IMR-90 (cell line): ENCODE results near the gene CTSH. TPM values are rescaled to one million over a fixed set of nuclear protein-coding genes. Genes with fewer than 3 reads are reported as not detected.
A peak's percentile ranks its signal among the peaks of the same experiment; 100 is the strongest.

Source experiments
- ATAC-seq: fragments of 200-7000 bp; cut with Tn5 transposase; 2 replicates; pipeline ENCODE4 v1.9.1; 2020; ENCODE audit warnings: low read depth, mild to moderate bottlenecking, moderate library complexity
- BruUV-seq: library from RNA; stranded (reverse); fragments of 400-500 nt; replicated peaks from 2 replicates; lab custom pipeline; 2021; lab: Mats Ljungman, UMichigan
- CTCF ChIA-PET: fragments of 300-600 bp; formaldehyde crosslinking; extraction: SDS; loops from one replicate; lab custom pipeline; 2021; ENCODE audit warnings: antibody characterized with exemption; lab: Yijun Ruan, JAX
- POLR2A ChIA-PET: fragments of 300-600 bp; sonication (Branson Sonifier 250); formaldehyde crosslinking; loops from one replicate; lab custom pipeline; 2022; ENCODE audit warnings: antibody characterized with exemption; ENCODE audit not compliant: unreplicated experiment; lab: Charles Lee
- DNase-seq: peaks from one replicate; pipeline ENCODE4 v3.0.0; 2013
- H2AFZ ChIP-seq: replicated peaks from 2 replicates; pipeline ENCODE3; 2013; ENCODE audit warnings: low read length, mild to moderate bottlenecking; ENCODE audit not compliant: poor library complexity
- H2AK5ac ChIP-seq: 2 replicates; pipeline ENCODE4 v1.6.1; 2013; ENCODE audit warnings: low read depth, low read length, inconsistent platforms
- H2AK9ac ChIP-seq: replicated peaks from 2 replicates; pipeline ENCODE3; 2013; ENCODE audit warnings: mild to moderate bottlenecking, low read depth, low read length, moderate library complexity; ENCODE audit not compliant: poor library complexity
- H2BK120ac ChIP-seq: 2 replicates; pipeline ENCODE4 v1.6.1; 2013; ENCODE audit warnings: low read depth, low read length, inconsistent platforms
- H2BK15ac ChIP-seq: 3 replicates; pipeline ENCODE4 v1.6.1; 2013; ENCODE audit warnings: low read depth, low read length, inconsistent platforms
- H2BK20ac ChIP-seq: 2 replicates; pipeline ENCODE4 v1.6.1; 2013; ENCODE audit warnings: low read depth, mild to moderate bottlenecking, inconsistent platforms, low read length, moderate library complexity
- H2BK5ac ChIP-seq: 2 replicates; pipeline ENCODE4 v1.6.1; 2013; ENCODE audit warnings: mild to moderate bottlenecking, low read depth, low read length, inconsistent platforms; ENCODE audit not compliant: poor library complexity, severe bottlenecking
- H3K14ac ChIP-seq: replicated peaks from 2 replicates; pipeline ENCODE4 v1.6.1; 2013; ENCODE audit warnings: low read depth, low read length, inconsistent platforms
- H3K18ac ChIP-seq: 2 replicates; pipeline ENCODE4 v1.6.1; 2013; ENCODE audit warnings: low read depth, low read length, control low read depth
- H3K23ac ChIP-seq: 2 replicates; pipeline ENCODE4 v1.6.1; 2013; ENCODE audit warnings: low read depth, low read length, inconsistent platforms
- H3K27ac ChIP-seq: 2 replicates; pipeline ENCODE4 v1.5.1; 2013; ENCODE audit warnings: mild to moderate bottlenecking, control low read depth, low read length; ENCODE audit not compliant: insufficient read depth
- H3K27me3 ChIP-seq: 2 replicates; pipeline ENCODE4 v1.6.1; 2013; ENCODE audit warnings: low read length; ENCODE audit not compliant: control insufficient read depth, insufficient read depth
- H3K36me3 ChIP-seq: 2 replicates; pipeline ENCODE4 v1.6.1; 2013; ENCODE audit warnings: low read length, mixed read lengths; ENCODE audit not compliant: control insufficient read depth, insufficient read depth
- H3K4ac ChIP-seq: 2 replicates; pipeline ENCODE4 v1.6.1; 2013; ENCODE audit warnings: low read depth, low read length, inconsistent platforms
- H3K4me1 ChIP-seq: 2 replicates; pipeline ENCODE4 v1.6.1; 2013; ENCODE audit warnings: low read length, mixed read lengths; ENCODE audit not compliant: control insufficient read depth, insufficient read depth
- H3K4me2 ChIP-seq: 2 replicates; pipeline ENCODE4 v1.6.1; 2013; ENCODE audit warnings: low read depth, mild to moderate bottlenecking, control low read depth, low read length, moderate library complexity
- H3K4me3 ChIP-seq: 2 replicates; pipeline ENCODE4 v1.5.1; 2013; ENCODE audit warnings: low read depth, mild to moderate bottlenecking, control low read depth, low read length, moderate library complexity; ENCODE audit not compliant: insufficient read depth
- H3K56ac ChIP-seq: 2 replicates; pipeline ENCODE4 v1.6.1; 2013; ENCODE audit warnings: low read length, inconsistent platforms; ENCODE audit not compliant: insufficient read depth; ENCODE audit errors: extremely low read depth
- H3K79me1 ChIP-seq, 2 experiments: 2 replicates each; pipeline ENCODE4 v1.6.1; 2013; ENCODE audit warnings: low read length in 2 of 2, inconsistent platforms in 1 of 2, low read depth in 1 of 2
- H3K9ac ChIP-seq: 2 replicates; pipeline ENCODE4 v1.6.1; 2013; ENCODE audit warnings: low read depth, low read length, control low read depth
- H3K9me1 ChIP-seq: 2 replicates; pipeline ENCODE4 v1.6.1; 2013; ENCODE audit warnings: low read length, inconsistent platforms; ENCODE audit not compliant: insufficient read depth
- H3K9me3 ChIP-seq: 2 replicates; pipeline ENCODE4 v1.6.1; 2013; ENCODE audit warnings: low read length; ENCODE audit not compliant: control insufficient read depth, insufficient read depth
- H4K20me1 ChIP-seq: 2 replicates; pipeline ENCODE4 v1.6.1; 2013; ENCODE audit warnings: low read length, inconsistent platforms; ENCODE audit not compliant: insufficient read depth
- H4K5ac ChIP-seq: 2 replicates; pipeline ENCODE4 v1.6.1; 2013; ENCODE audit warnings: mild to moderate bottlenecking, low read depth, low read length, control low read depth
- H4K8ac ChIP-seq, 2 experiments: 2 replicates each; pipeline ENCODE4 v1.6.1; 2013; ENCODE audit warnings: low read depth in 2 of 2, low read length in 2 of 2, control low read depth in 1 of 2, inconsistent platforms in 1 of 2
- H4K91ac ChIP-seq: 2 replicates; pipeline ENCODE4 v1.6.1; 2013; ENCODE audit warnings: low read depth, low read length, inconsistent platforms; ENCODE audit not compliant: insufficient read depth
- BHLHE40 ChIP-seq: fragments of 150-350 bp; IDR thresholded peaks from 2 replicates; pipeline ENCODE4 v1.6.1; 2016; ENCODE audit warnings: mild to moderate bottlenecking, low read depth, low read length
- CHD1 ChIP-seq: IDR thresholded peaks from 2 replicates; pipeline ENCODE4 v1.6.1; 2012; ENCODE audit warnings: low read depth, low read length, improper control_type of control experiment
- ELK1 ChIP-seq: fragments of 150-350 bp; IDR thresholded peaks from 2 replicates; pipeline ENCODE4 v1.6.1; 2016; ENCODE audit warnings: low read depth, mild to moderate bottlenecking, low read length, moderate library complexity, borderline replicate concordance
- MAFK ChIP-seq: IDR thresholded peaks from 2 replicates; pipeline ENCODE4 v1.6.1; 2012; ENCODE audit warnings: low read depth, low read length, improper control_type of control experiment
- POLR2A ChIP-seq: IDR thresholded peaks from 2 replicates; pipeline ENCODE4 v1.6.1; 2012; ENCODE audit warnings: mild to moderate bottlenecking, low read depth, low read length
- RAD21 ChIP-seq: IDR thresholded peaks from 2 replicates; pipeline ENCODE4 v1.6.1; 2012; ENCODE audit warnings: low read length, improper control_type of control experiment
- RCOR1 ChIP-seq: IDR thresholded peaks from 2 replicates; pipeline ENCODE4 v1.6.1; 2012; ENCODE audit warnings: mild to moderate bottlenecking, low read length, improper control_type of control experiment; ENCODE audit not compliant: insufficient replicate concordance
- RFX5 ChIP-seq: IDR thresholded peaks from 2 replicates; pipeline ENCODE4 v1.8.0; 2012; ENCODE audit warnings: low read depth, mild to moderate bottlenecking, low read length, moderate library complexity
- SMC3 ChIP-seq: fragments of 150-350 bp; IDR thresholded peaks from 2 replicates; pipeline ENCODE4 v1.6.1; 2016; ENCODE audit warnings: low read depth, mild to moderate bottlenecking, antibody characterized with exemption, low read length, moderate library complexity
- USF2 ChIP-seq: fragments of 150-350 bp; IDR thresholded peaks from 2 replicates; pipeline ENCODE4 v1.6.1; 2017; ENCODE audit warnings: mild to moderate bottlenecking, antibody characterized with exemption, low read length, low read depth
- WGBS, 2 experiments: methylation state at CpG; one replicate each; pipeline versions ENCODE4 v1.1.5 to v1.1.7; 2013; ENCODE audit warnings: missing lambda C conversion rate in 2 of 2; ENCODE audit not compliant: insufficient read length in 1 of 2; ENCODE audit errors: extremely low coverage in 2 of 2; 5-methylcytosine and 5-hydroxymethylcytosine counted together
- dilution Hi-C: fragments of 300-500 bp; cut with HindIII; formaldehyde crosslinking; loops from one replicate; pipeline ENCODE4 v1.14.3; 2018; ENCODE audit warnings: low sequenced_read_pairs; ENCODE audit not compliant: unreplicated experiment
- in situ Hi-C: fragments of 300-500 bp; cut with MboI; formaldehyde crosslinking; loops from 3 replicates; pipeline ENCODE4 v1.14.3; 2019; ENCODE audit warnings: low sequenced_read_pairs, inconsistent platforms, mixed read lengths
- intact Hi-C: fragments of 100-400 bp; cut with micrococcal nuclease; formaldehyde crosslinking; loops from 2 replicates; pipeline ENCODE4 v1.10.0; 2022
- polyA plus RNA-seq, 3 experiments: library from polyadenylated mRNA; depleted of rRNA; stranded (reverse); fragments of >200 nt; gene quantifications; 2 replicates each; pipeline ENCODE4 v1.2.3, GENCODE V29; 2012; ENCODE audit warnings: low replicate concordance in 1 of 3
- total RNA-seq: library from RNA; depleted of rRNA; stranded (reverse); fragments of >200 nt; gene quantifications from 2 replicates; pipeline ENCODE4 v1.2.3, GENCODE V29; 2012

CTSH gene
- total and polyA plus RNA-seq, 2 of the 4 experiments (the other 2 are of a cell fraction), result 11.7 to 13.9 TPM

- Histone ChIP-seq H3K4ac (no peak overlapping the region), H3K23ac (no peak overlapping the region), H2BK20ac (no peak overlapping the region), H3K9me3 (no peaks in the 10 kb centered on the region), H3K4me1 (peaks cover 5% of the 10 kb centered on the region), H3K14ac (0 out of 2 replicates have a peak overlapping the region, but pooled peaks have one; percentile 18), H2AFZ (peak overlapping the region; percentile 5), H4K5ac (no peak overlapping the region), H3K56ac (no peak overlapping the region), H3K9me1 (peaks cover 8% of the 10 kb centered on the region), H4K20me1 (no peaks in the 10 kb centered on the region), H3K18ac (no peak overlapping the region), H2BK5ac (no peak overlapping the region), H3K9ac (no peak overlapping the region), H3K4me3 (no peak overlapping the region), H2BK120ac (no peak overlapping the region; the same call in 1 of the 2 replicates), H2AK5ac (no peak overlapping the region), H4K91ac (peak overlapping the region; percentile 23; the same call in 1 of the 2 replicates), H2AK9ac (no peak overlapping the region), H4K8ac (no peak overlapping the region), H3K36me3 (no peaks in the 10 kb centered on the region), H3K27me3 (no peaks in the 10 kb centered on the region; the same call in 1 of the 2 replicates), H3K27ac (no peak overlapping the region), H3K4me2 (no peak overlapping the region), H3K79me1 (no peaks in the 10 kb centered on the region), H2BK15ac (no peak overlapping the region)
- TF ChIP-seq RFX5 (no peak), SMC3 (no peak), BHLHE40 (no peak), USF2 (no peak), RCOR1 (no peak), MAFK (no peak), CHD1 (no peak), POLR2A (no peak), RAD21 (no peak), ELK1 (no peak)
- WGBS, 2 experiments, result 39% methylated on average over 3 of the region's 5 CpGs; no CpG with 5 or more reads in 1 of the 2 experiments
- intact Hi-C loops (no loop called here), in situ Hi-C loops (no loop called here), dilution Hi-C loops (no loop called here)
- no TSS peak for BruUV-seq
- ATAC-seq (no peak), DNase-seq (no peak)
- POLR2A ChIA-PET, result no interaction called here
- CTCF ChIA-PET, result interaction anchor here (1.0 kb wide), 1 partner anchor 9 kb away, joined by 3 read pairs; no protein-coding TSS in a partner anchor
These were observed 38.5 kb upstream of the CTSH start for GRCh38 chr15:78983146-78983918.
